Astrocyte (in vitro differentiated cells and primary cell): ENCODE measurements around the gene KRT37.
"Not testable (repeated sequence)": the region's sequence is repeated elsewhere in the genome, so short reads cannot be mapped to it uniquely, and the experiment has no call there.

Experiments used
- CTCF ChIP-seq: IDR thresholded peaks from 2 replicates; pipeline ENCODE4 v1.5.1; 2011; ENCODE audit warnings: low read depth, mild to moderate bottlenecking, inconsistent platforms, low read length, moderate library complexity; ENCODE audit not compliant: insufficient read depth
- EZH2 ChIP-seq: IDR thresholded peaks from 2 replicates; pipeline ENCODE4 v1.6.1; 2012; ENCODE audit warnings: mild to moderate bottlenecking, low read length, inconsistent platforms; ENCODE audit not compliant: insufficient read depth

GRCh38 chr17:41395044-41395443, 29.3 kb downstream of the KRT37 start:
- not testable (repeated sequence) for TF ChIP-seq CTCF, EZH2
